ENCODE data around the gene ZNF280A. TPM values are rescaled to one million over a fixed set of nuclear protein-coding genes. Genes with fewer than 3 reads are reported as not detected.

The ZNF280A gene
- total RNA-seq, 1 experiment from 2014 or later: 3.1 TPM

Other genes with a start within 250 kb of the ZNF280A start
- gene ZNF280B, start 11.5 kb downstream of the ZNF280A start, total RNA-seq (2014; rRNA removed; shearing (Covaris generic); ENCODE audit: low replicate concordance): 1.6 and 2.7 TPM in 2 replicates
- 37.7 and 58.4 TPM in 2 replicates for gene PRAME, start 39.0 kb upstream of the ZNF280A start, total RNA-seq (2014; rRNA removed; shearing (Covaris generic); ENCODE audit: low replicate concordance)
- 1.8 TPM in 1 of 2 replicates, not detected in the other for gene GGTLC2, start 124.3 kb upstream of the ZNF280A start, total RNA-seq (2014; rRNA removed; shearing (Covaris generic); ENCODE audit: low replicate concordance)